ENCODE measurements around the gene EHBP1L1.

Gene EHBP1L1

DNA sequence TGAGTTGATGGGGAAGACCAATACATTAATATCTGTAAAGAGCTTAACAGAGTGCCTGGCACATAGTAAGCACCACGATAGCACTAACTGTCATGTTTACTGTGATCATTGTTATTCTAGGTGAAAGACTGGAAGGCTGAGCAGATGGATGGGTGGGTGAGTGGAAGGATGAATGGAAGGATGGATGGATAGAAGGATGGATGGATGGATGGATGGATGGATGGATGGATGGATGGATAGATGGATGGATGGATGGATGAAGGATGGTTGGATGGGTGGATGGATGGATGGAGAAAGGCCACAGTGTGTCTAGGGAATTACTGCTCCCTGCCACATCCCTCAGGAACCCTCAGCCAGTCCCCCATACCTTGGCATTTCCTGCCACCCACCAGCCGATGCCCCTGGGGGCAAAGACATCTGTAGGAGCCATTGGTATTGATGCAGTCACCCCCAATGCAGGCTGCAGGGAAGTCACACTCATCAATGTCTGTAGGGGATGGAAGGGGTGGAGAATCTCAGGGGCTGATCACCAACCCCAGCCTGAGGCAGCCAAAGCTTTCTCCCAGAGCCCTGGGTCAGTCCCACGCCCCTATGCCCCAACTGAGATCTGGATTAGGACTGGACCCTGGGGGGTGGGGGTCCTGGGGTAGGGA is 33.0 kb upstream of the EHBP1L1 start:
- H3K9ac ChIP-seq (ENCODE audit: low read depth, low read length): no peak overlapping the region
- ATAC-seq (ENCODE audit: insufficient read depth, low read depth): no peak
- H3K4me2 ChIP-seq (ENCODE audit: insufficient read depth, low read length): no peak overlapping the region
- no peak for DNase-seq
- peaks cover 2% of the 10 kb centered on the region; the same call in 1 of the 2 replicates for H4K20me1 ChIP-seq (ENCODE audit: insufficient read depth, low read length)
- H3K4me3 ChIP-seq (ENCODE audit: low read depth in 1 of 2, low read length in 2 of 2): no peak overlapping the region
- H3K27me3 ChIP-seq (ENCODE audit: insufficient read depth, low read length, poor library complexity): no peaks in the 10 kb centered on the region
- peaks cover 43% of the 10 kb centered on the region for H3K4me1 ChIP-seq (ENCODE audit: insufficient read depth, low read length)
- TF ChIP-seq EZH2 (IDR thresholded peaks at IDR 0.05; ENCODE audit: borderline replicate concordance, low read depth, low read length, severe bottlenecking): no peak
- TF ChIP-seq, protein P1, sequence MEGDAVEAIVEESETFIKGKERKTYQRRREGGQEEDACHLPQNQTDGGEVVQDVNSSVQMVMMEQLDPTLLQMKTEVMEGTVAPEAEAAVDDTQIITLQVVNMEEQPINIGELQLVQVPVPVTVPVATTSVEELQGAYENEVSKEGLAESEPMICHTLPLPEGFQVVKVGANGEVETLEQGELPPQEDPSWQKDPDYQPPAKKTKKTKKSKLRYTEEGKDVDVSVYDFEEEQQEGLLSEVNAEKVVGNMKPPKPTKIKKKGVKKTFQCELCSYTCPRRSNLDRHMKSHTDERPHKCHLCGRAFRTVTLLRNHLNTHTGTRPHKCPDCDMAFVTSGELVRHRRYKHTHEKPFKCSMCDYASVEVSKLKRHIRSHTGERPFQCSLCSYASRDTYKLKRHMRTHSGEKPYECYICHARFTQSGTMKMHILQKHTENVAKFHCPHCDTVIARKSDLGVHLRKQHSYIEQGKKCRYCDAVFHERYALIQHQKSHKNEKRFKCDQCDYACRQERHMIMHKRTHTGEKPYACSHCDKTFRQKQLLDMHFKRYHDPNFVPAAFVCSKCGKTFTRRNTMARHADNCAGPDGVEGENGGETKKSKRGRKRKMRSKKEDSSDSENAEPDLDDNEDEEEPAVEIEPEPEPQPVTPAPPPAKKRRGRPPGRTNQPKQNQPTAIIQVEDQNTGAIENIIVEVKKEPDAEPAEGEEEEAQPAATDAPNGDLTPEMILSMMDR (IDR thresholded peaks at IDR 0.05; ENCODE audit: borderline replicate concordance, extremely low read depth, low read length, poor library complexity, severe bottlenecking): no peak
- no peak overlapping the region for H3K27ac ChIP-seq (ENCODE audit: low read length)
- no peaks in the 10 kb centered on the region for H3K9me3 ChIP-seq (ENCODE audit: insufficient read depth, low read length, severe bottlenecking)
- peaks cover 5% of the 10 kb centered on the region for H3K36me3 ChIP-seq (ENCODE audit: insufficient read depth, low read length)
- no peak overlapping the region for H2AFZ ChIP-seq (ENCODE audit: low read depth, low read length)
- H3K79me2 ChIP-seq (ENCODE audit: insufficient read depth, low read length): no peaks in the 10 kb centered on the region

DNA sequence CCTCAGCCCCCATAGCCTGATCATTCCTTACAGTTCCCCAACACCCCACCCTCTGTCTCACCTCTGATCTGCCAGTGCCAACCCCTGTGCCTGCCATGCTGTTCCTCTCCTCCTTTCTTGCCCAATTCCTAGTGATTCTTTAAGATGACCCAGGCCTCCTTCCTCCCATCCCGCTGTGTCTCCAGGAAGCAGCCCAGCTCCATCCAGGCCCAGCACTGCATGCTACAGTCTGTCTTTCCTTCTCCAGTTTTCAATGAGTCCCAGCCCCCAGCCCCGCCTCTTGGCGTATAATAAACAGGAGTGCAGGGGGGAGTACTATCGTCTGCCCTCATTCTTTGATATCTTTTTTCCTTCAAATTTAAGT is 30.0 kb upstream of the EHBP1L1 start:
- Histone ChIP-seq H3K79me2 (ENCODE audit: insufficient read depth, low read length) (no peaks in the 10 kb centered on the region), H3K4me2 (ENCODE audit: insufficient read depth, low read length) (peak overlapping the region; percentile 67; the same call in 1 of the 2 replicates), H4K20me1 (ENCODE audit: insufficient read depth, low read length) (peaks cover 2% of the 10 kb centered on the region), H2AFZ (ENCODE audit: low read depth, low read length) (peak overlapping the region; percentile 34), H3K27me3 (ENCODE audit: insufficient read depth, low read length, poor library complexity) (no peaks in the 10 kb centered on the region), H3K9ac (ENCODE audit: low read depth, low read length) (peak overlapping the region; percentile 28), H3K4me1 (ENCODE audit: insufficient read depth, low read length) (peaks cover 45% of the 10 kb centered on the region), H3K9me3 (ENCODE audit: insufficient read depth, low read length, severe bottlenecking) (no peaks in the 10 kb centered on the region), H3K27ac (ENCODE audit: low read length) (peak overlapping the region; percentile 79), H3K36me3 (ENCODE audit: insufficient read depth, low read length) (no peaks in the 10 kb centered on the region), H3K4me3 (ENCODE audit: low read depth in 1 of 2, low read length in 2 of 2) (peak overlapping the region in 1 of 2 experiments; percentile 52; a peak in 1 of 4 replicates)
- ATAC-seq (ENCODE audit: insufficient read depth, low read depth) (peak; percentile 18), DNase-seq (no peak)
- no peak for TF ChIP-seq EZH2 (IDR thresholded peaks at IDR 0.05; ENCODE audit: borderline replicate concordance, low read depth, low read length, severe bottlenecking)
- TF ChIP-seq, protein P1 (IDR thresholded peaks at IDR 0.05; ENCODE audit: borderline replicate concordance, extremely low read depth, low read length, poor library complexity, severe bottlenecking): no peak

DNA sequence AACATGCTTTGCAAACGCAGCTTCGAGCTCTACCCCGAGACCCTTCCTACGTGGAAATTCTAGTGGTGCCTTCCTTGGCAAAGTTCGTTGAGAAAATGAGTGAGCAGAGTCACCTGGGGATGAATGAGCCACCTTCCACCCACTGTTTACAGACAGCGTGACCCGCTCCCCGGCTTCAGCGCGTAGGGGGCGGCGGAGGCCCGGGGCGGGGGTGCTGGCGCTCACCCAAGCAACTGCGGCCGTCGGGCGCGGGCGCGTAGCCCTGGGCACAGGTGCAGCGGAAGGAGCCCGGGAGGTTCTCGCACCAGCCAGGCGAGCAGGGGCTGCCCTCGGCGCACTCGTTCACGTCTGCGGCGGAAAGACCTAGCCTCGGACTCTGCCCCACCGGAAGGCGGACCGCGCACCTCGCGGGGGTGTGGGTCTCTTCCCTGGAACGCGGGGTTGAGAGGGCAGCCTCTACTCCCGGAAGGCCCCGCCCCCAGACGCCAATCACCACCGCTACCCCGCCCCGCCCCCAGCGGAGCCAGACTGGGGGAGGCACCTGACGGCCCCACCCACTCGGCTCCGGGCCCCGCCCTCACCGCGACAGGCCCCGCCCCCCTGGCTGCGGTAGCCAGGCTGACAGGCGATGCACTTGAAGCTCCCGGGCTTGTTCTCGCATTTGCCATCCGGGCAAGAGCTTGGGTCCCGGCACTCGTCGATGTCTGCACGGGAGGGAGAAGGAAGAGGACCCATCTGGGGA is 29.5 kb upstream of the EHBP1L1 start:
- H3K4me1 ChIP-seq (ENCODE audit: insufficient read depth, low read length): peaks cover 43% of the 10 kb centered on the region
- peak overlapping the region in 1 of 2 experiments; percentile 52; a peak in 2 of 4 replicates for H3K4me3 ChIP-seq (ENCODE audit: low read depth in 1 of 2, low read length in 2 of 2)
- no peaks in the 10 kb centered on the region for H3K27me3 ChIP-seq (ENCODE audit: insufficient read depth, low read length, poor library complexity)
- peaks cover 2% of the 10 kb centered on the region for H4K20me1 ChIP-seq (ENCODE audit: insufficient read depth, low read length)
- H3K9me3 ChIP-seq (ENCODE audit: insufficient read depth, low read length, severe bottlenecking): no peaks in the 10 kb centered on the region
- H3K79me2 ChIP-seq (ENCODE audit: insufficient read depth, low read length): no peaks in the 10 kb centered on the region
- peak overlapping the region; percentile 79 for H3K27ac ChIP-seq (ENCODE audit: low read length)
- DNase-seq: peak; percentile 94
- H3K4me2 ChIP-seq (ENCODE audit: insufficient read depth, low read length): peak overlapping the region; percentile 67
- TF ChIP-seq, protein P1 (IDR thresholded peaks at IDR 0.05; ENCODE audit: borderline replicate concordance, extremely low read depth, low read length, poor library complexity, severe bottlenecking): no peak
- no peak for TF ChIP-seq EZH2 (IDR thresholded peaks at IDR 0.05; ENCODE audit: borderline replicate concordance, low read depth, low read length, severe bottlenecking)
- no peaks in the 10 kb centered on the region for H3K36me3 ChIP-seq (ENCODE audit: insufficient read depth, low read length)
- H2AFZ ChIP-seq (ENCODE audit: low read depth, low read length): peak overlapping the region; percentile 64
- peak overlapping the region; percentile 46 for H3K9ac ChIP-seq (ENCODE audit: low read depth, low read length)
- peak; percentile 85 for ATAC-seq (ENCODE audit: insufficient read depth, low read depth)

All from DND-41 (cell line).